SU-DHL-6 (cell line): ENCODE measurements around the gene NUDT12.

Source experiments
- H2AFZ ChIP-seq: fragments of 200-600 bp; sonication (generic); 2 replicates; pipeline ENCODE4 v1.6.1; 2014; ENCODE audit warnings: low read depth, mild to moderate bottlenecking, moderate library complexity, mixed read lengths, antibody characterized with exemption, low read length; ENCODE audit not compliant: severe bottlenecking
- H3F3A ChIP-seq: fragments of 200-600 bp; shearing (Covaris generic); 2 replicates; pipeline ENCODE4 v1.6.0; 2016; ENCODE audit warnings: antibody characterized with exemption, mild to moderate bottlenecking; ENCODE audit not compliant: insufficient read depth
- H3K27ac ChIP-seq: fragments of 200-600 bp; sonication (generic); 2 replicates; pipeline ENCODE4 v1.5.1; 2016; ENCODE audit warnings: low read depth, mild to moderate bottlenecking, low read length, moderate library complexity, mixed read lengths
- H3K27me3 ChIP-seq: fragments of 200-600 bp; sonication (generic), shearing (Covaris generic); 2 replicates; pipeline ENCODE4 v1.6.0; 2014; ENCODE audit warnings: mild to moderate bottlenecking, low read length
- H3K36me3 ChIP-seq: fragments of 200-600 bp; sonication (generic); 2 replicates; pipeline ENCODE4 v1.6.1; 2014; ENCODE audit warnings: mild to moderate bottlenecking, low read length, mixed read lengths
- H3K4me2 ChIP-seq: fragments of 300-600, 200-600 bp; shearing (Covaris generic), sonication (generic); 2 replicates; pipeline ENCODE4 v1.6.0; 2014; ENCODE audit warnings: low read length, low read depth, mild to moderate bottlenecking; ENCODE audit not compliant: poor library complexity, severe bottlenecking
- H3K4me3 ChIP-seq: fragments of 200-600 bp; sonication (generic); 2 replicates; pipeline ENCODE4 v1.5.1; 2014; ENCODE audit warnings: antibody characterized with exemption, low read length, mild to moderate bottlenecking, mixed read lengths; ENCODE audit not compliant: insufficient read depth, poor library complexity, severe bottlenecking
- H3K79me2 ChIP-seq: fragments of 200-600 bp; sonication (generic); 2 replicates; pipeline ENCODE4 v1.6.1; 2014; ENCODE audit warnings: mild to moderate bottlenecking, low read length, moderate library complexity; ENCODE audit not compliant: insufficient read depth
- H3K9ac ChIP-seq: fragments of 200-600 bp; sonication (generic); 2 replicates; pipeline ENCODE4 v1.7.0; 2014; ENCODE audit warnings: mild to moderate bottlenecking, low read length
- H3K9me2 ChIP-seq: fragments of 200-600 bp; sonication (generic); replicated peaks from 2 replicates; pipeline ENCODE4 v1.6.1; 2014; ENCODE audit warnings: low read length; ENCODE audit not compliant: insufficient read depth
- H3K9me3 ChIP-seq: fragments of 200-600 bp; sonication (generic); 2 replicates; pipeline ENCODE4 v1.6.1; 2014; ENCODE audit warnings: low read length, mixed read lengths; ENCODE audit not compliant: insufficient read depth
- H4K20me1 ChIP-seq: fragments of 200-600 bp; sonication (generic); 2 replicates; pipeline ENCODE4 v1.6.1; 2014; ENCODE audit warnings: low read depth, mild to moderate bottlenecking, antibody characterized with exemption, low read length, moderate library complexity, mixed read lengths
- CTCF ChIP-seq: fragments of 200-600 bp; sonication (generic); IDR thresholded peaks from one replicate; pipeline ENCODE4 v1.5.1; 2017; ENCODE audit warnings: antibody characterized with exemption, mild to moderate bottlenecking, low read length, moderate library complexity; ENCODE audit not compliant: insufficient read depth, poor library complexity, severe bottlenecking
- EZH2phosphoT487 ChIP-seq: fragments of 200-600 bp; sonication (generic), shearing (Covaris generic); conservative IDR thresholded peaks from 2 replicates; pipeline ENCODE4 v1.6.1; 2018; ENCODE audit warnings: mild to moderate bottlenecking, antibody characterized with exemption, low read length, moderate library complexity, mixed read lengths

NUDT12 gene

GRCh38 chr5:103522586-103522985, 40.0 kb downstream of the NUDT12 start:
- no peak overlapping the region for H2AFZ ChIP-seq
- no peaks in the 10 kb centered on the region for H3F3A ChIP-seq
- TF ChIP-seq CTCF, result no peak
- no peak for TF ChIP-seq EZH2phosphoT487
- no peak overlapping the region for H3K4me2 ChIP-seq
- no peak overlapping the region for H3K4me3 ChIP-seq
- no peak overlapping the region for H3K27ac ChIP-seq
- H3K79me2 ChIP-seq, result no peaks in the 10 kb centered on the region
- H3K27me3 ChIP-seq, result no peaks in the 10 kb centered on the region
- H3K9me3 ChIP-seq, result no peaks in the 10 kb centered on the region
- no peaks in the 10 kb centered on the region for H4K20me1 ChIP-seq
- no peak overlapping the region for H3K9ac ChIP-seq
- H3K36me3 ChIP-seq, result no peaks in the 10 kb centered on the region
- no peaks in the 10 kb centered on the region for H3K9me2 ChIP-seq

GRCh38 chr5:103519550-103519949, 43.0 kb downstream of the NUDT12 start:
- Histone ChIP-seq H3K4me3 (no peak overlapping the region), H4K20me1 (no peaks in the 10 kb centered on the region), H3K27me3 (no peaks in the 10 kb centered on the region), H3K9me2 (no peaks in the 10 kb centered on the region), H3K9me3 (no peaks in the 10 kb centered on the region), H3K79me2 (no peaks in the 10 kb centered on the region), H3F3A (no peaks in the 10 kb centered on the region), H3K36me3 (no peaks in the 10 kb centered on the region), H2AFZ (no peak overlapping the region), H3K4me2 (no peak overlapping the region), H3K27ac (no peak overlapping the region), H3K9ac (no peak overlapping the region)
- TF ChIP-seq CTCF, result no peak
- no peak for TF ChIP-seq EZH2phosphoT487

GRCh38 chr5:103514371-103514770, 48.2 kb downstream of the NUDT12 start:
- H3K27ac ChIP-seq, result no peak overlapping the region
- no peaks in the 10 kb centered on the region for H4K20me1 ChIP-seq
- no peak overlapping the region for H3K9ac ChIP-seq
- H3K36me3 ChIP-seq, result no peaks in the 10 kb centered on the region
- no peaks in the 10 kb centered on the region for H3F3A ChIP-seq
- no peak overlapping the region for H3K4me2 ChIP-seq
- H3K4me3 ChIP-seq, result no peak overlapping the region
- no peaks in the 10 kb centered on the region for H3K79me2 ChIP-seq
- no peak for TF ChIP-seq CTCF
- no peaks in the 10 kb centered on the region for H3K9me2 ChIP-seq
- no peaks in the 10 kb centered on the region for H3K9me3 ChIP-seq
- 0 out of 2 replicates have a peak, but pooled peaks cover 2% of the 10 kb centered on the region for H3K27me3 ChIP-seq
- H2AFZ ChIP-seq, result no peak overlapping the region

DNA sequence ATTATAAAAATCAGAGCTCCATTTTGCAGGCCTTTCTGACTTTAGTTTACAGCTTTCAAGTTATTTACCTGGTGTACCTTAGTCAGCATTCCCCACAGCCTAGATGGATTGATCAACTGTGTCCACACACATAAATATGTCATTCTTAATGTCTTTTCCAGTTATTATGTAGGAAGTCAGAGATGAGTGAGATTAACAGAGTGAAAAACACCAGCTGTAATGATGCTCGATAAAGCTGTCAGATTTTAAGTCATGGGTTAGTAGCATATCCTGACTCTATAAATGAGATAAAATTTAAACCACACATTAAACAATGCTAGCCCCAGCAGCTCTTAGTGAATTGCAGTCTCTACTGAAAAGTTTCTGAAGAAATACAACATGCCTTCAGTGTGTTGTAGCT, 48.9 kb downstream of the NUDT12 start:
- no peaks in the 10 kb centered on the region for H3K9me2 ChIP-seq
- H3F3A ChIP-seq, result no peaks in the 10 kb centered on the region
- no peak overlapping the region for H3K4me3 ChIP-seq
- no peaks in the 10 kb centered on the region for H4K20me1 ChIP-seq
- H3K27me3 ChIP-seq, result 0 out of 2 replicates have a peak, but pooled peaks cover 2% of the 10 kb centered on the region
- H2AFZ ChIP-seq, result no peak overlapping the region
- H3K9me3 ChIP-seq, result no peaks in the 10 kb centered on the region
- no peak overlapping the region for H3K9ac ChIP-seq
- H3K4me2 ChIP-seq, result no peak overlapping the region
- TF ChIP-seq EZH2phosphoT487, result no peak
- no peak for TF ChIP-seq CTCF
- no peaks in the 10 kb centered on the region for H3K36me3 ChIP-seq
- no peak overlapping the region for H3K27ac ChIP-seq
- H3K79me2 ChIP-seq, result no peaks in the 10 kb centered on the region
